ENCODE results near the gene MUC4. TPM values are rescaled to one million over a fixed set of nuclear protein-coding genes. Genes with fewer than 3 reads are reported as not detected.
"Not testable (repeated sequence)": the region's sequence is repeated elsewhere in the genome, so short reads cannot be mapped to it uniquely, and the experiment has no call there.

Gene MUC4
- total RNA-seq, 2 donors from 2014 or later, result 150 to 203 TPM

- DNase-seq, result no peak
- TF ChIP-seq CTCF (IDR thresholded peaks at IDR 0.05), result no peak
- H3K4me3 ChIP-seq, result no peak overlapping the region
These were observed 6.6 kb upstream of the MUC4 start for GRCh38 chr3:195818301-195818700.

GRCh38 chr3:195817578-195818135, 5.9 kb upstream of the MUC4 start:
- H3K27ac ChIP-seq, result no peak overlapping the region
- H3K4me1 ChIP-seq, result peaks cover 4% of the 10 kb centered on the region
- no peaks in the 10 kb centered on the region for H3K9me3 ChIP-seq
- DNase-seq, result no peak
- H3K27me3 ChIP-seq, result no peaks in the 10 kb centered on the region
- no peak overlapping the region for H3K4me3 ChIP-seq
- H3K36me3 ChIP-seq, result no peaks in the 10 kb centered on the region
- intact Hi-C loops (cut with DNase I), result no loop called here
- no peak overlapping the region for H3K9ac ChIP-seq (ENCODE audit: low read depth in 2 of 2, low read length in 2 of 2)
- no peak for TF ChIP-seq CTCF (IDR thresholded peaks at IDR 0.05)

More at GRCh38 chr3:195818301-195818700, 6.6 kb upstream of the MUC4 start:
- Histone ChIP-seq H3K27me3 (no peaks in the 10 kb centered on the region), H3K27ac (no peak overlapping the region), H3K36me3 (no peaks in the 10 kb centered on the region), H3K9ac (ENCODE audit: low read depth in 2 of 2, low read length in 2 of 2) (no peak overlapping the region), H3K4me1 (peaks cover 4% of the 10 kb centered on the region), H3K9me3 (no peaks in the 10 kb centered on the region)
- intact Hi-C loops (cut with DNase I), result no loop called here

GRCh38 chr3:195816276-195816913, 4.7 kb upstream of the MUC4 start:
- intact Hi-C loops (cut with DNase I); H3K9ac ChIP-seq (ENCODE audit: low read depth in 2 of 2, low read length in 2 of 2); H3K27me3 ChIP-seq; H3K9me3 ChIP-seq; H3K36me3 ChIP-seq; H3K27ac ChIP-seq; H3K4me3 ChIP-seq; H3K4me1 ChIP-seq: not testable (repeated sequence)
- DNase-seq, result peak; percentile 65

- Histone ChIP-seq H3K4me1 (no peaks in the 10 kb centered on the region), H3K4me3 (no peak overlapping the region), H3K9ac (ENCODE audit: low read depth in 2 of 2, low read length in 2 of 2) (no peak overlapping the region), H3K27ac (peak overlapping the region; percentile 12), H3K36me3 (no peaks in the 10 kb centered on the region), H3K9me3 (no peaks in the 10 kb centered on the region), H3K27me3 (no peaks in the 10 kb centered on the region)
- intact Hi-C loops (cut with DNase I), result no loop called here
- no peak for TF ChIP-seq CTCF (IDR thresholded peaks at IDR 0.05)
- DNase-seq, result peak; percentile 19
These were observed 3.5 kb upstream of the MUC4 start for GRCh38 chr3:195815169-195815771.

- no peaks in the 10 kb centered on the region for H3K9me3 ChIP-seq
These were observed 2.3 kb upstream of the MUC4 start for GRCh38 chr3:195813916-195814640.

More at GRCh38 chr3:195813916-195814640, 2.3 kb upstream of the MUC4 start:
- no peaks in the 10 kb centered on the region for H3K4me1 ChIP-seq
- no peak for TF ChIP-seq CTCF (IDR thresholded peaks at IDR 0.05)
- intact Hi-C loops (cut with DNase I), result no loop called here
- H3K36me3 ChIP-seq, result no peaks in the 10 kb centered on the region
- H3K27ac ChIP-seq, result no peak overlapping the region
- no peak for DNase-seq
- H3K4me3 ChIP-seq, result no peak overlapping the region
- no peak overlapping the region for H3K9ac ChIP-seq (ENCODE audit: low read depth in 2 of 2, low read length in 2 of 2)
- H3K27me3 ChIP-seq, result no peaks in the 10 kb centered on the region
